ENCODE results near the gene CNPY4.

Gene CNPY4

GRCh38 chr7:100109521-100110163, 9.8 kb upstream of the CNPY4 start:
- no peak for DNase-seq (ENCODE audit: extremely low read depth, low read depth)
- no peak for TF ChIP-seq CTCF (IDR thresholded peaks at IDR 0.05; ENCODE audit: low read depth, low read length)

GRCh38 chr7:100111156-100111555, 8.3 kb upstream of the CNPY4 start:
- no peak for TF ChIP-seq CTCF (IDR thresholded peaks at IDR 0.05; ENCODE audit: low read depth, low read length)
- no peak for DNase-seq (ENCODE audit: extremely low read depth, low read depth)

GRCh38 chr7:100111914-100112313, 7.5 kb upstream of the CNPY4 start:
- DNase-seq (ENCODE audit: extremely low read depth, low read depth), result no peak
- TF ChIP-seq CTCF (IDR thresholded peaks at IDR 0.05; ENCODE audit: low read depth, low read length), result no peak

- TF ChIP-seq CTCF (IDR thresholded peaks at IDR 0.05; ENCODE audit: low read depth, low read length), result no peak
- no peak for DNase-seq (ENCODE audit: extremely low read depth, low read depth)
Measured at GRCh38 chr7:100115026-100115425, 4.4 kb upstream of the CNPY4 start.

- no peak for TF ChIP-seq CTCF (IDR thresholded peaks at IDR 0.05; ENCODE audit: low read depth, low read length)
- DNase-seq (ENCODE audit: extremely low read depth, low read depth), result no peak
Measured at GRCh38 chr7:100118388-100119071, 904 bp upstream of the CNPY4 start.

- TF ChIP-seq CTCF (IDR thresholded peaks at IDR 0.05; ENCODE audit: low read depth, low read length), result no peak
- DNase-seq (ENCODE audit: extremely low read depth, low read depth), result peak; percentile 16
Measured at GRCh38 chr7:100119970-100120732, 717 bp downstream of the CNPY4 start.

- TF ChIP-seq CTCF (IDR thresholded peaks at IDR 0.05; ENCODE audit: low read depth, low read length), result no peak
- no peak for DNase-seq (ENCODE audit: extremely low read depth, low read depth)
Measured at GRCh38 chr7:100120733-100121036, 1.3 kb downstream of the CNPY4 start.

Measured in AG09319 (cell line).